GM13976 (cell line): ENCODE data around the gene CX3CR1.

ENCODE experiments used
- DNase-seq: peaks from one replicate; pipeline ENCODE4 v3.0.0; 2012; ENCODE audit warnings: low spot score
- in situ Hi-C: fragments of 300-500 bp; cut with MboI; formaldehyde crosslinking; loops from one replicate; pipeline ENCODE4 v1.12.0; 2022; ENCODE audit warnings: low sequenced_read_pairs, mixed read lengths, inconsistent platforms; ENCODE audit not compliant: unreplicated experiment
- TF ChIP-seq, protein P1 (sequence below): IDR thresholded peaks from 2 replicates; pipeline ENCODE4 v1.5.1; 2012; ENCODE audit warnings: borderline replicate concordance, mild to moderate bottlenecking; ENCODE audit not compliant: insufficient read depth; ENCODE audit errors: extremely low read depth, missing control alignments, control extremely low read depth

Gene CX3CR1, protein sequence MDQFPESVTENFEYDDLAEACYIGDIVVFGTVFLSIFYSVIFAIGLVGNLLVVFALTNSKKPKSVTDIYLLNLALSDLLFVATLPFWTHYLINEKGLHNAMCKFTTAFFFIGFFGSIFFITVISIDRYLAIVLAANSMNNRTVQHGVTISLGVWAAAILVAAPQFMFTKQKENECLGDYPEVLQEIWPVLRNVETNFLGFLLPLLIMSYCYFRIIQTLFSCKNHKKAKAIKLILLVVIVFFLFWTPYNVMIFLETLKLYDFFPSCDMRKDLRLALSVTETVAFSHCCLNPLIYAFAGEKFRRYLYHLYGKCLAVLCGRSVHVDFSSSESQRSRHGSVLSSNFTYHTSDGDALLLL

DNA sequence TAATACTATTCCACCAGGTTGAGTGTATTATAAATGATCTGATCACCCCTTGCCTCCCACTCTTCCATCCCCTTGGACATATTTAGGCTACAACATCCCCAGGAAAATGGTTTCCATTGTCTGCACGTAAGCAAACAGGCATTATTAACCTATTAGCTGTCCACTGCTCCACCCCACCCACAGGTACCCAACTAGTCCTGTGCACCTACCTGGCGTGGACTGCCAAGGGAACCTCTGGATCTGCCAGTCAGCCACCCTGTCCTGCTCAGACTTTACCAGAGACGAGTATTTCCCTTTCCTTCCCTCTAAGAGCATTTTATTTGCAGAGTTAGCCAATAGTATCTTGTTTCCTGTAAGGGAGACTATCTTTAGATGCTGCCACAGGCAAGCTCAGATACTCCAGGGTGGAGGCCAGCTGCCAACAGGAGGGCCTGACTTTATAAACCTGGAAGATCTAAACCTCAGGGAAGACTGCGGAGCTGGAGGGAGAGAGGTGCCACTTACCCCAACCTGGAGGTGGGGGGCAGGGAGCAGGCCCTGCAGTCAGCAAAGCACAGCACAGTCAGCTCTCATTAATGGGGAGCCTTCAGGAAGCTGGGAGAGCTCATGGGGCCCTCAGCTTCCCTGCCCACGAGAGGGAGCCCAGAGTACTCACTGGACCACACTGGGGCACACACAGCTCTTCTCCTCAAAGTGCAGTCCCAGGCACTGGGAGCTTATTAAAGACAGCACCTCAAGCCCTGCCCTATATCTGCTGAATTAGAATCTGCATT is at the start of gene CX3CR1:
Gene CX3CR1 (minus strand): TSS at position 292 of the 773 bp plus-strand sequence. CDS start 13,527 bp downstream, outside the sequence.
- DNase-seq: no peak
- in situ Hi-C loops: loop anchor here (10.0 kb wide), 1 partner anchor 185 kb away; no protein-coding TSS in a partner anchor
- TF ChIP-seq, protein P1, sequence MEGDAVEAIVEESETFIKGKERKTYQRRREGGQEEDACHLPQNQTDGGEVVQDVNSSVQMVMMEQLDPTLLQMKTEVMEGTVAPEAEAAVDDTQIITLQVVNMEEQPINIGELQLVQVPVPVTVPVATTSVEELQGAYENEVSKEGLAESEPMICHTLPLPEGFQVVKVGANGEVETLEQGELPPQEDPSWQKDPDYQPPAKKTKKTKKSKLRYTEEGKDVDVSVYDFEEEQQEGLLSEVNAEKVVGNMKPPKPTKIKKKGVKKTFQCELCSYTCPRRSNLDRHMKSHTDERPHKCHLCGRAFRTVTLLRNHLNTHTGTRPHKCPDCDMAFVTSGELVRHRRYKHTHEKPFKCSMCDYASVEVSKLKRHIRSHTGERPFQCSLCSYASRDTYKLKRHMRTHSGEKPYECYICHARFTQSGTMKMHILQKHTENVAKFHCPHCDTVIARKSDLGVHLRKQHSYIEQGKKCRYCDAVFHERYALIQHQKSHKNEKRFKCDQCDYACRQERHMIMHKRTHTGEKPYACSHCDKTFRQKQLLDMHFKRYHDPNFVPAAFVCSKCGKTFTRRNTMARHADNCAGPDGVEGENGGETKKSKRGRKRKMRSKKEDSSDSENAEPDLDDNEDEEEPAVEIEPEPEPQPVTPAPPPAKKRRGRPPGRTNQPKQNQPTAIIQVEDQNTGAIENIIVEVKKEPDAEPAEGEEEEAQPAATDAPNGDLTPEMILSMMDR: no peak

DNA sequence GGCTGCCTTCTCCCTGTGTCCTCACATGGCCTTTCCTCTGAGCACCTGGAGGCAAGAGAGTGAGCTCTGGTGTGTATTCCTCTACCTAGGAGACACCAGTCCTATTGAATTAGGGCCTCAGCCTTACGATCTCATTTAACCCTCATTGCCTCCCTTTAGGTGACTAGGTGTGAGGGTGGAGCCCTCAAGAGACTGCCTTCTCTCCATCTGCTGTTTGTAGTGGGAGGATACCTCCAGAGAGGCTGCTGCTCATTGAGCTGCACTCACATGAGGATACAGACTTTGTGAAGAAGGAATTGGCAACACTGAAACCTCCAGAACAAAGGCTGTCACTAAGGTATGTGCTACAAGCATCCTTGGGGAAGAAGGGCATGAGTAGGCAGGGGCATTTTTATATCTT is 49.7 kb upstream of the CX3CR1 start, which contains the start of gene CCR8:
Gene CCR8 (plus strand): TSS at position 217 of the 400 bp plus-strand sequence. CDS start 2,623 bp downstream, outside the sequence.
- in situ Hi-C loops: no loop called here
- no peak for DNase-seq
- TF ChIP-seq, protein P1: no peak

DNA sequence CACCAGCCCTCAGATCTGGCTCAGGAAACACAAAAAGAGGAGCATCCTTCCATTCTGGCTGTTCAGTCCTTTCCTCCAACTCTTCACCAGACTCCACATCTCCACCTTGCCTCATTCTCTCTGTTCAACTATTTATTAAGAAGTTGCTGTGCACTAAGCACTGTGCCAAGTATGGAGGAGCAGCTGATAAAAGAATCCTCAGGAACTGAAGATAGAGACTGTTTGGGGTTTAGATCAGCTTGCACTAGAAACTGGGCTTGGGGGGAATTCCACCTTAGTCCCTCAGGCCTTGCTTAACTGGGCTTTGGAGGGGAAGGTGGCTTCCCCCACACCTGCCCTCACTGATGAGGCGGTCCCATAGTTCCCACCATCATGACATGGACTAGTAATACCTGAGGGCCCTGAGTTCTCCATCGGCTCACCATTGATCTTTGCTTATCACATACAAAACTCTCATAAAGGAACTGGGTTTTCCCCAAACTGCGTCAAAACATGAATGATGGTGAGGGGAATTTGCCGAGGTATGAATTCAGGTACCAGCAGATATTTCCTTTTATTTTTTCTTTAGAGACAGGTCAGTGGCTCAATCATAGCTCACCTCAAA is 48.0 kb upstream of the CX3CR1 start:
- TF ChIP-seq, protein P1: no peak
- in situ Hi-C loops: no loop called here
- DNase-seq: peak; percentile 20

DNA sequence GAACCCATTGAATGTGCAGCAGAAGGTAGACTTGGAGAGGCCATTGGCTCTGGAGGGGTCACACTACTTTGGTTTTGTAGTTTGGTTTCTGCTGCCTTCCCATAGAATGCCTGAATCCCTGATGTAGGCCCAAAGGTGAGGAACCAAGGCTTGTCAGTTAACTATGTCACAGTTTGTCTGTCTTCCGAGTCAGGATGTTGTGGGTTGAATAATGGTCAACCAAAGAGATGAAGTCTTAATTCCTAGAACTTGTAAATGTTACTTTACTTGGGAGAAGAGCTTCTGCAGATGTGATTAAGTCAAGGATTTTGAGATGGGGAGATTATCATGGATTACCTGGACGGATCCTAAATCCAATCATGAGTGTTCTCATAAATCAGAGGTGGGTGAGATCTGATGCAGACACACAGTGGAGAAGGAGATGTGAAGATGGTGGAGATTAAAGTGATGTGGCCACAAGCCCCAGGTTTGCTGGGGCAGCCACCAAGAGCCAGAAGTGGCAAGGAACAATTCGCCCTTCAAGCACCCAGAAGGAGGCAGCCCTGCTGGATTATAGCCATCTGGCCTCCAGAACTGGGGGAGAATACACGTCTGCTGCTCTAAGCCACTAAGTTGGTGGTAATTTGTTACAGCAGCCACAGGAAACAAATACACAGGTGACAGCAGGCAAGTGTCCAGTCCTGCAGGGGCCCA is 47.4 kb upstream of the CX3CR1 start:
- no peak for DNase-seq
- TF ChIP-seq, protein P1: no peak
- in situ Hi-C loops: no loop called here

DNA sequence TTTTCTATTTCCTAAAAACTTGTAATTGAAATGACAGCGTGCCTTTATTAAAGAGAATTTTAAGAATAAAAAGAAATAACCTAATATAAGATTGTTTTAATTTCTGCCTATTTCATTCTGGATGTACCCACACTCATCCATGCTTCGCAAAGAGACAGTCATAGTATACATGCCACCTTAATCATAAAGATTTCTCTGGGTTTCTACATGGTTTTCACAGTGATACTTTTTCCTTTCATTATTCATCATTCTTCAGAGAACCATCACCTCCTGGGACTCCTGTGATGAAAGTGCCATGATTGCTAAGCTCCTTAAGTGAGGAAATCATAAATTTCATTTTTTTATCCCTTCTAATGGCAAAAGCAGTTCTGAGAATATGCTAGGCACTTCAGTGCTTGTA is 45.4 kb upstream of the CX3CR1 start:
- in situ Hi-C loops: no loop called here
- DNase-seq: no peak
- TF ChIP-seq, protein P1: no peak

DNA sequence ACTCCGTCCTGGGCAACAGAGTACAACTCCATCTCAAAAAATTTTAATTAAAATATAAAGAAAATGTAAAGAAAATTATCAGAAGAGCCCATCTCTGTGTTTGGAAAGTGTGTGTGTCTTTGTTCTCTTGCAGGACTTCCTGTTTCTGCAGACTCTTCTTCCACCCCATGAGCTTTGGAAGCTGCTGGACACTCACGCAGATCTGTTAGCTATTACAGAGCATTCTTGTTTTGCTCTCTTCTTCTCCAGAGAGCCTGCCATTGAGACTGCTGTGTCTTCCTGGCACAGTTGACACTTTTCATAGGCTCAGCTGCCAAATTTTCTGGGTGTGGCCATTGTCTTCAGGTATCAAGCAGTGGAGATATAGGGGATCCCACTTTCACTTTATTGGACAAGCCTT is 43.7 kb upstream of the CX3CR1 start:
- in situ Hi-C loops: no loop called here
- no peak for DNase-seq
- TF ChIP-seq, protein P1: no peak
